SK-N-SH treated with all-trans-retinoic acid at 6 μM for 48 hours (cell line): ENCODE measurements around the gene OLA1.

Source experiments
- ATAC-seq: fragments of 200-7000 bp; cut with Tn5 transposase; 3 replicates; pipeline ENCODE4 v1.9.1; 2020; ENCODE audit warnings: mild to moderate bottlenecking, moderate library complexity
- BACH2 ChIP-seq: fragments of 250-450 bp; sonication (Bioruptor Pico); IDR thresholded peaks from 2 replicates; pipeline ENCODE4 v1.9.0; 2021; ENCODE audit warnings: mild to moderate bottlenecking, borderline replicate concordance
- CSDC2 ChIP-seq: fragments of 250-450 bp; sonication (Bioruptor Pico); IDR thresholded peaks from 2 replicates; pipeline ENCODE4 v1.5.0; 2020; ENCODE audit warnings: mild to moderate bottlenecking, moderate library complexity
- CSRNP3 ChIP-seq: fragments of 250-450 bp; sonication (Bioruptor Pico); IDR thresholded peaks from 2 replicates; pipeline ENCODE4 v1.5.1; 2021; ENCODE audit warnings: mild to moderate bottlenecking, moderate library complexity
- ESRRG ChIP-seq: fragments of 250-450 bp; sonication (Bioruptor Pico); IDR thresholded peaks from 2 replicates; pipeline ENCODE4 v1.6.1; 2021; ENCODE audit warnings: mild to moderate bottlenecking
- GLIS3 ChIP-seq: fragments of 250-450 bp; sonication (Bioruptor Pico); IDR thresholded peaks from 2 replicates; pipeline ENCODE4 v1.5.0; 2020; ENCODE audit warnings: mild to moderate bottlenecking, moderate library complexity
- ISL1 ChIP-seq: fragments of 250-450 bp; sonication (Bioruptor Pico); IDR thresholded peaks from 2 replicates; pipeline ENCODE4 v2.1.2; 2022; ENCODE audit warnings: mild to moderate bottlenecking, moderate library complexity
- OSR1 ChIP-seq: fragments of 250-450 bp; sonication (Bioruptor Pico); IDR thresholded peaks from 2 replicates; pipeline ENCODE4 v1.8.0; 2022; ENCODE audit warnings: moderate library complexity, mild to moderate bottlenecking, inconsistent platforms
- PATZ1 ChIP-seq: fragments of 250-450 bp; sonication (Bioruptor Pico); IDR thresholded peaks from 2 replicates; pipeline ENCODE4 v1.8.0; 2020; ENCODE audit warnings: mild to moderate bottlenecking, moderate library complexity, borderline replicate concordance
- PPARA ChIP-seq: fragments of 250-450 bp; sonication (Bioruptor Pico); IDR thresholded peaks from 2 replicates; pipeline ENCODE4 v1.5.0; 2020; ENCODE audit warnings: mild to moderate bottlenecking, borderline replicate concordance
- SNAI2 ChIP-seq: fragments of 250-450 bp; sonication (Bioruptor Pico); IDR thresholded peaks from 2 replicates; pipeline ENCODE4 v1.5.0; 2020; ENCODE audit warnings: mild to moderate bottlenecking, moderate library complexity
- TCF4 ChIP-seq: fragments of 250-450 bp; sonication (Bioruptor Pico); IDR thresholded peaks from 2 replicates; pipeline ENCODE4 v1.8.0; 2021; ENCODE audit warnings: mild to moderate bottlenecking, moderate library complexity, borderline replicate concordance
- TSHZ2 ChIP-seq: fragments of 250-450 bp; sonication (Bioruptor Pico); IDR thresholded peaks from 2 replicates; pipeline ENCODE4 v1.5.0; 2020; ENCODE audit warnings: mild to moderate bottlenecking, moderate library complexity
- ZC3H10 ChIP-seq: fragments of 250-450 bp; sonication (Bioruptor Pico); IDR thresholded peaks from 2 replicates; pipeline ENCODE4 v1.5.1; 2021; ENCODE audit warnings: mild to moderate bottlenecking, moderate library complexity
- ZFP3 ChIP-seq: fragments of 250-450 bp; sonication (Bioruptor Pico); IDR thresholded peaks from 2 replicates; pipeline ENCODE4 v1.5.0; 2020; ENCODE audit warnings: mild to moderate bottlenecking, moderate library complexity
- ZFP30 ChIP-seq: fragments of 450-650 bp; formaldehyde crosslinking; IDR thresholded peaks from 2 replicates; pipeline ENCODE4 v1.5.0; 2022; ENCODE audit warnings: mild to moderate bottlenecking, moderate library complexity
- ZNF70 ChIP-seq: fragments of 450-650 bp; formaldehyde crosslinking; IDR thresholded peaks from 2 replicates; pipeline ENCODE4 v1.5.0; 2020; ENCODE audit warnings: mild to moderate bottlenecking, moderate library complexity
- ZNF8 ChIP-seq: fragments of 450-650 bp; formaldehyde crosslinking; IDR thresholded peaks from 2 replicates; pipeline ENCODE4 v1.5.0; 2020; ENCODE audit warnings: mild to moderate bottlenecking, moderate library complexity

Gene OLA1

GRCh38 chr2:174027956-174028355 lies 220.4 kb downstream of the OLA1 start:
- TF ChIP-seq OSR1 (CRISPR knock-in tag), result no peak
- no peak for TF ChIP-seq CSDC2
- no peak for TF ChIP-seq ESRRG (CRISPR knock-in tag)
- no peak for TF ChIP-seq BACH2 (CRISPR knock-in tag)
- TF ChIP-seq TSHZ2 (CRISPR knock-in tag), result no peak
- no peak for TF ChIP-seq ZFP3 (CRISPR knock-in tag)
- TF ChIP-seq ZFP30 (CRISPR knock-in tag), result no peak
- ATAC-seq, result peak; percentile 14; the same call in 1 of the 3 replicates

GRCh38 chr2:174026122-174026845 lies 222.0 kb downstream of the OLA1 start:
- TF ChIP-seq TSHZ2 (CRISPR knock-in tag) (no peak), ZFP30 (CRISPR knock-in tag) (no peak), ZNF70 (no peak), SNAI2 (no peak), OSR1 (CRISPR knock-in tag) (no peak), BACH2 (CRISPR knock-in tag) (no peak), ZC3H10 (CRISPR knock-in tag) (no peak), CSRNP3 (no peak)
- no peak for ATAC-seq

- no peak; the same call in 2 of the 3 replicates for ATAC-seq
- TF ChIP-seq GLIS3 (CRISPR knock-in tag), result no peak
- peak; percentile 80 for TF ChIP-seq ZNF8 (CRISPR knock-in tag)
- TF ChIP-seq TCF4, result peak; percentile 68; the same call in 1 of the 2 replicates
Observed at GRCh38 chr2:174025271-174026121, 222.8 kb downstream of the OLA1 start.

GRCh38 chr2:174024524-174025270 lies 223.6 kb downstream of the OLA1 start:
- no peak for ATAC-seq
- no peak for TF ChIP-seq SNAI2
- no peak for TF ChIP-seq TCF4
- no peak for TF ChIP-seq PPARA
- no peak for TF ChIP-seq ZFP30 (CRISPR knock-in tag)
- TF ChIP-seq GLIS3 (CRISPR knock-in tag), result no peak
- TF ChIP-seq PATZ1 (CRISPR knock-in tag), result no peak
- TF ChIP-seq CSRNP3, result no peak
- no peak for TF ChIP-seq ISL1
